ENCODE measurements around the gene ASPSCR1.

DNA sequence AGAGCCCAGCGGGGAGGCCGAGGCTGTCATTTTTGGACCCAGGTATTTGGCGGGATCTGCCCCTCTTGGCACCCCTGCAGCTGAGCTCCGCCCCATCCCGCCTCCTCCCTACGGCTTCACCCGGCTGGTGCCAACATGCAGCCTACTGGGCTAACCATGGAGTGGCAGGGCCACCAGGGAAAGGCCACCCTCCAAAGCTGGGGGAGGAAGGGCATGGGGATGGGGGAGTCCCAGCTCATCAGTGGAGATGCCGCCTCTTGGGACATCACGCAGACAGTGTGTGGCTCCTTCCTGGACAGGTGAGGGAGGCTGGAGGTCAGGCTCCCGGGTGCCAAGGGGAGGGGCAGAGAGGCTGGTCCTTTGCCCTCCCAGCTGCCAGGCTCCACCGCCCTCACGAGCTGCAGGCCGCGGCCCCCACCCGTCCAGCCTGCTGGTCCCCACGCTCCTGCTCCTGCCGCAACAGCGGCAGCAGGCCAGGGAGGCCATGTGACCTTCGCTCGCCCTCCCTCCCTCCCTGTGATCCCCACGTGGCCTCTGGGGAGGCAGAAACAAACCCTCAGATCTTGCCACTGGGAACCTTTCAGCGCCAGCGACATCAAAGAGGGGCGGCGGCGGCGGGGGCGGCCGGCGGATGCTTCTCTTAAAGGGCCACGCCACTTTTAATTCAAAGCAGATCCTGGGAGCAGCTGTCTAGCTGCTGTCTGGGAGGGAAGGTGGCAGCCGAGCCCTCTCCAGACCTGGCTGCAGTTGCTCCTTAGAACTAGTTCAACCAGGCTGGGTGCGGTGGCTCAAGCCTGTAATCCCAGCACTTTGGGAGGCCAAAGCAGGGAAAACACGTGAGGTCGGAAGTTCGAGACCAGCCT lies 9.7 kb upstream of the ASPSCR1 start:
- no peak for TF ChIP-seq POLR2A (IDR thresholded peaks at IDR 0.05)
- TF ChIP-seq, protein P1, sequence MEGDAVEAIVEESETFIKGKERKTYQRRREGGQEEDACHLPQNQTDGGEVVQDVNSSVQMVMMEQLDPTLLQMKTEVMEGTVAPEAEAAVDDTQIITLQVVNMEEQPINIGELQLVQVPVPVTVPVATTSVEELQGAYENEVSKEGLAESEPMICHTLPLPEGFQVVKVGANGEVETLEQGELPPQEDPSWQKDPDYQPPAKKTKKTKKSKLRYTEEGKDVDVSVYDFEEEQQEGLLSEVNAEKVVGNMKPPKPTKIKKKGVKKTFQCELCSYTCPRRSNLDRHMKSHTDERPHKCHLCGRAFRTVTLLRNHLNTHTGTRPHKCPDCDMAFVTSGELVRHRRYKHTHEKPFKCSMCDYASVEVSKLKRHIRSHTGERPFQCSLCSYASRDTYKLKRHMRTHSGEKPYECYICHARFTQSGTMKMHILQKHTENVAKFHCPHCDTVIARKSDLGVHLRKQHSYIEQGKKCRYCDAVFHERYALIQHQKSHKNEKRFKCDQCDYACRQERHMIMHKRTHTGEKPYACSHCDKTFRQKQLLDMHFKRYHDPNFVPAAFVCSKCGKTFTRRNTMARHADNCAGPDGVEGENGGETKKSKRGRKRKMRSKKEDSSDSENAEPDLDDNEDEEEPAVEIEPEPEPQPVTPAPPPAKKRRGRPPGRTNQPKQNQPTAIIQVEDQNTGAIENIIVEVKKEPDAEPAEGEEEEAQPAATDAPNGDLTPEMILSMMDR (IDR thresholded peaks at IDR 0.05), result no peak

Data from testis (tissue), 2 donors.